Pancreas (tissue), 10 donors: ENCODE data around the gene LRATD1. TPM values are rescaled to one million over a fixed set of nuclear protein-coding genes. Genes with fewer than 3 reads are reported as not detected.

ENCODE experiments used
- ATAC-seq, 4 donors: fragments of 200-7000 bp; cut with Tn5 transposase; one replicate each; pipeline versions ENCODE4 v1.8.0 to v1.9.1; 2020; ENCODE audit warnings: mild to moderate bottlenecking in 4 of 4, moderate library complexity in 4 of 4
- DNase-seq, 6 donors: peaks; one replicate each; pipeline ENCODE4 v3.0.0-alpha.2; 2020
- FAIRE-seq: peaks from 2 replicates; lab custom pipeline; 2012; peaks lifted over from hg19 to GRCh38; lab: Jason Lieb, UNC
- H3K27ac ChIP-seq, 4 donors: fragments of 200-600 bp; sonication (generic); 1 replicate in 3 of 4; 2 replicates in 1 of 4; pipeline versions ENCODE4 v1.5.0 to v1.8.0; 2020
- H3K27me3 ChIP-seq, 4 donors: fragments of 200-600 bp; one replicate each; pipeline ENCODE4 v1.8.0; 2021
- H3K36me3 ChIP-seq, 3 donors: fragments of 200-600 bp; sonication (generic) in 1 of 3; one replicate each; pipeline versions ENCODE4 v1.5.0 to v1.8.0; 2020 to 2021
- H3K4me1 ChIP-seq, 3 donors: fragments of 200-600 bp; one replicate each; pipeline ENCODE4 v1.8.0; 2021
- H3K4me3 ChIP-seq, 4 donors: fragments of 200-600 bp; sonication (generic) in 2 of 4; one replicate each; pipeline versions ENCODE4 v1.5.0 to v1.8.0; 2020 to 2021
- H3K9me3 ChIP-seq, 4 donors: fragments of 200-600 bp; one replicate each; pipeline ENCODE4 v1.8.0; 2021
- WGBS, 2 donors: extraction: QIAGEN DNeasy Blood & Tissue Kit; methylation state at CpG; one replicate each; pipeline ENCODE4 v1.1.7; 2013; 5-methylcytosine and 5-hydroxymethylcytosine counted together
- intact Hi-C, 3 donors: fragments of 100-400 bp; cut with DNase I; formaldehyde crosslinking; loops; one replicate each; pipeline versions ENCODE4 v1.11.1 to v1.14.2; 2022
- polyA plus RNA-seq, 2 donors: library from polyadenylated mRNA; stranded (reverse); fragments of 200-250 nt; gene quantifications; one replicate each; pipeline ENCODE4 v1.2.3, GENCODE V29; 2013
- total RNA-seq, 6 donors: library from RNA; stranded (reverse); fragmentation: NEBNext Ultra II Directional in 4 of 6; extraction: Animal tissue kit (Norgen Biotek cat#: 25700) in 4 of 6; gene quantifications; one replicate each; pipeline versions ENCODE4 v1.2.1 to v1.2.4, GENCODE V29; 2021 to 2023
- TF ChIP-seq, protein P1 (sequence below), 4 donors: fragments of 200-600 bp; sonication (generic) in 3 of 4; IDR thresholded peaks; one replicate each; pipeline versions ENCODE4 v1.5.0 to v1.8.0; 2021; ENCODE audit warnings: antibody characterized with exemption in 4 of 4
- donor health status: healthy with polysubstance abuse.
- donor health status: DM: no; HTN: no; CAD: no; lungs with moderate emphysema.
- donor health status: DM: no; HTN: no; CAD: no.
- donor health status: control.
- donor health status: control.
- donor health status: Bipolar disorder and iron deficiency.
- donor health status: DM: yes; HTN: yes; CAD: no.
- donor health status: DM: no; HTN: no; CAD: no.
- donor health status: DM: no; HTN: no; CAD: no.
- donor health status: DM: yes; HTN: yes; CAD: no.

LRATD1 gene
- total and polyA plus RNA-seq, 8 donors, result 3.0 to 7.9 (median 4.5) TPM

GRCh38 chr2:14656146-14656545 lies 23.6 kb downstream of the LRATD1 start:
- intact Hi-C loops, result no loop called here
- no peaks in the 10 kb centered on the region for H3K4me1 ChIP-seq
- FAIRE-seq (no peak), ATAC-seq (no peak), DNase-seq (no peak)
- no peaks in the 10 kb centered on the region for H3K9me3 ChIP-seq
- WGBS, 2 donors, result 67 to 73% methylated on average over 3 of the region's 3 CpGs
- H3K27me3 ChIP-seq, result no peaks in the 10 kb centered on the region
- H3K27ac ChIP-seq, result no peak overlapping the region
- H3K36me3 ChIP-seq, result no peaks in the 10 kb centered on the region
- TF ChIP-seq, protein P1, sequence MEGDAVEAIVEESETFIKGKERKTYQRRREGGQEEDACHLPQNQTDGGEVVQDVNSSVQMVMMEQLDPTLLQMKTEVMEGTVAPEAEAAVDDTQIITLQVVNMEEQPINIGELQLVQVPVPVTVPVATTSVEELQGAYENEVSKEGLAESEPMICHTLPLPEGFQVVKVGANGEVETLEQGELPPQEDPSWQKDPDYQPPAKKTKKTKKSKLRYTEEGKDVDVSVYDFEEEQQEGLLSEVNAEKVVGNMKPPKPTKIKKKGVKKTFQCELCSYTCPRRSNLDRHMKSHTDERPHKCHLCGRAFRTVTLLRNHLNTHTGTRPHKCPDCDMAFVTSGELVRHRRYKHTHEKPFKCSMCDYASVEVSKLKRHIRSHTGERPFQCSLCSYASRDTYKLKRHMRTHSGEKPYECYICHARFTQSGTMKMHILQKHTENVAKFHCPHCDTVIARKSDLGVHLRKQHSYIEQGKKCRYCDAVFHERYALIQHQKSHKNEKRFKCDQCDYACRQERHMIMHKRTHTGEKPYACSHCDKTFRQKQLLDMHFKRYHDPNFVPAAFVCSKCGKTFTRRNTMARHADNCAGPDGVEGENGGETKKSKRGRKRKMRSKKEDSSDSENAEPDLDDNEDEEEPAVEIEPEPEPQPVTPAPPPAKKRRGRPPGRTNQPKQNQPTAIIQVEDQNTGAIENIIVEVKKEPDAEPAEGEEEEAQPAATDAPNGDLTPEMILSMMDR (IDR thresholded peaks at IDR 0.05), result no peak
- no peak overlapping the region for H3K4me3 ChIP-seq

DNA sequence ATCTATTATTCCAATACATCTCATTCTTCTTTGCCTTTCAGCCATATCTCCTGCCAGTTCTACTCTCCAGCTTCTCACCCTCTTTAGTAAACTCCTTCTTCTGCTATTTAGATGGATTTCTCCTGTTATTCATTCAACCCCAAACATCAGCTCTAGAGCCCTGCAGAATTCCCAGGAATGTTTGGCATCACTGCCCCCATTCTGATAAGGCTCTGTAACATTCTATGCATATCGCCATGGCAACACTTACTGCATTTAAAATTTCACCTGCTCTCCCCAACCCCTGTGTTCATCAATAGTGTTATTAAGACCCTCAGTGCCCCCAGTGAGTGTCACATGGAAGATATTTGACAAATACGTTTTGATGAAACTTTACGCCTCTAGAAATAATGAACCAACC lies 28.6 kb downstream of the LRATD1 start:
- FAIRE-seq (no peak), ATAC-seq (no peak), DNase-seq (no peak)
- Histone ChIP-seq H3K27me3 (no peaks in the 10 kb centered on the region), H3K4me3 (no peak overlapping the region), H3K27ac (no peak overlapping the region), H3K36me3 (no peaks in the 10 kb centered on the region), H3K9me3 (no peaks in the 10 kb centered on the region), H3K4me1 (no peaks in the 10 kb centered on the region)
- TF ChIP-seq, protein P1 (IDR thresholded peaks at IDR 0.05), result no peak
- WGBS, 2 donors, result 92 to 94% methylated on average over 3 of the region's 3 CpGs
- intact Hi-C loops, result no loop called here

- whole genome bisulfite sequencing, 2 donors, result 83 to 85% methylated on average over 8 of the region's 8 CpGs
- FAIRE-seq, result no peak
- ATAC-seq, result no peak
- DNase-seq, result no peak
- Histone ChIP-seq H3K27me3 (no peaks in the 10 kb centered on the region), H3K9me3 (no peaks in the 10 kb centered on the region), H3K27ac (no peak overlapping the region), H3K4me1 (no peaks in the 10 kb centered on the region), H3K4me3 (no peak overlapping the region), H3K36me3 (no peaks in the 10 kb centered on the region)
- intact Hi-C loops, result no loop called here
- TF ChIP-seq, protein P1 (IDR thresholded peaks at IDR 0.05), result no peak
Measured at GRCh38 chr2:14673351-14673875, 40.9 kb downstream of the LRATD1 start.

DNA sequence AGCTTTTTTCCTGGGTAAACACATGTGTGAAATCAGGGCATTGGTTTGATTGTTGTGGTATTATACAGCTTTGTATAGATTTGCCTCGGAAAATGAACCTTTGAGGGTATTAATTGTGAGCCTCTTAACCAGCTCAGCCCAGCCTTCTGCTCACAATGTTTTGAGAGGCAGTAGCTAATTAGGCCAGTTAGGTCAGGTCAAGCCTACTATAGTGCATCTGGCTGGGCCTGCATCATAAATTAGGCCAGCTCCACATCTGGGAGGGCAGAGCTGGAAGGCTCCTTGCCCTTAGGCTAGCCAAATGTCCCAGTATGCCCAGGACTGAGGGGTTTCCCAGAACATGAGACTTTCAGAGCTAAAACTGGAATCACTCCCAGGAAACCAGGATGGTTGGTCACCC lies 43.0 kb downstream of the LRATD1 start:
- Histone ChIP-seq H3K36me3 (no peaks in the 10 kb centered on the region), H3K9me3 (no peaks in the 10 kb centered on the region), H3K27ac (no peak overlapping the region), H3K27me3 (no peaks in the 10 kb centered on the region), H3K4me3 (no peak overlapping the region), H3K4me1 (no peaks in the 10 kb centered on the region)
- intact Hi-C loops, result no loop called here
- TF ChIP-seq, protein P1 (IDR thresholded peaks at IDR 0.05), result no peak
- DNase-seq (no peak), FAIRE-seq (no peak), ATAC-seq (no peak)
- WGBS, 2 donors, result 81 to 86% methylated on average over 1 of the region's 1 CpG

DNA sequence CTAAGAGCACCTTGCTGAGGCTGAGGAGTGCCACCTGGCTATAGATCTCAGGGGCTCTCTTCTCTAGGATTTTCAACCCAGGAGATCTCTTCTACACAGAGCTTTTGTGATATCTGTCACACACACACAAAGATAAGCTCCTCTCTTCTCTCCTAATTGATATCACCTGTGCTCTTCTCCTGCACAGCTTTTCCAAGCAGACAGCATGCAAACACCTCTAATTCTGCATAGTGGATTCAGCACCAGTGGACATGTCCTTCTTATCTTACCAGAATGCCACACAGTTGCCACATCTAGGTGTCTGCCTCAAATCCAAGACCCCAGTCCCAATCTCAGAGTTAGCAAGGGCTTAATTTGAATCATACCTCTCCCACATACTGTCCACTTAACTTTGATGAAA lies 43.9 kb downstream of the LRATD1 start:
- Histone ChIP-seq H3K4me3 (no peak overlapping the region), H3K36me3 (no peaks in the 10 kb centered on the region), H3K27ac (no peak overlapping the region), H3K9me3 (no peaks in the 10 kb centered on the region), H3K4me1 (no peaks in the 10 kb centered on the region), H3K27me3 (no peaks in the 10 kb centered on the region)
- intact Hi-C loops, result no loop called here
- FAIRE-seq (no peak), ATAC-seq (no peak), DNase-seq (no peak)
- TF ChIP-seq, protein P1 (IDR thresholded peaks at IDR 0.05), result no peak
